ENCODE results near the gene C15orf40.
"Not testable (repeated sequence)": the region's sequence is repeated elsewhere in the genome, so short reads cannot be mapped to it uniquely, and the experiment has no call there.

Gene C15orf40

DNA sequence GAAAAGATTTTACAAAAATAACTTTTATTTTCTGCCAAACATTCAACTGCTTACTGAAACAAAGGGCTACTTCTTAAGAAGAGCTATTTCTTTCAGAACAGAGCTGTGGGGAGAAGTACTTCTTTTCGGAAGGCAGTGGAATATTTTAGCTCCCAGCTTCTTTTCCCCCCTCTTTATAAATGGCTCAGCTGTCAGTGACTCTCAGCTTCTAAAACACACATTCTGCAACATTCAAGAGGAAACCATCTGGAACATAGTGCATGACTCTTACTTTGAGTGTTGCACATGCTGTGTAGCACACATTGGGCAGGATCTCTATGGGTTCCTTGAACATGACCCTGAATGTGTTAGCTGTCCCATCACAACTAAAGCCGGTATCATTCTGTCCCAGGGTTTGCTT, 7.0 kb upstream of the C15orf40 start:
- H3K9me3 ChIP-seq (ENCODE audit: control insufficient read depth in 2 of 2, low read length in 2 of 2), result no peaks in the 10 kb centered on the region
- no peak overlapping the region for H3K4me3 ChIP-seq (ENCODE audit: low read length in 2 of 2)
- no peak overlapping the region for H3K27ac ChIP-seq (ENCODE audit: low read depth in 2 of 2, low read length in 2 of 2)
- H3K9ac ChIP-seq (ENCODE audit: low read depth in 1 of 2, low read length in 2 of 2), result no peak overlapping the region
- no peaks in the 10 kb centered on the region for H3K4me1 ChIP-seq (ENCODE audit: control insufficient read depth in 2 of 2, insufficient read depth in 2 of 2, low read length in 2 of 2)
- H3K36me3 ChIP-seq (ENCODE audit: control insufficient read depth in 2 of 2, insufficient read depth in 2 of 2, low read length in 2 of 2), result peaks cover 21 to 37% of the 10 kb centered on the region in 2 donors
- H3K27me3 ChIP-seq (ENCODE audit: control insufficient read depth in 2 of 2, insufficient read depth in 2 of 2, low read length in 2 of 2), result no peaks in the 10 kb centered on the region

DNA sequence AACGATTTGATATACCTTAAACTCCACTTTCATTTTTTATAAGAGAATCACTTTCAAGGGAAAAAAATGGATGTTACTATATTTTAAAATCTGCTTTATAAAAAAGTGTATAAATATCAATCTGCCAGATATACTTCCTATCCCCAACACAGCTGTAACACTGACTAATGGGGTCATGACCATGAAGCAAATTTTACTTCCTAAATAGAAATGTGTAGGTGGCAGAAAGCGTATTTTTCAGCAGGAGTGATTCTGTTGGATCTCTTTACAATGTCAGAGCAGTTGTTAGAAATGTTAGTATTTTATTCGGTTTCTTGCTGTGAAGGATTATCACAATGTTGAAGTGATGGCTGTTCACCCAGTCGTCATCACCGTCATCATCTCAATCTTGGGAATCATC, 5.5 kb upstream of the C15orf40 start:
- Histone ChIP-seq H3K4me3 (ENCODE audit: low read length in 2 of 2) (no peak overlapping the region), H3K9me3 (ENCODE audit: control insufficient read depth in 2 of 2, low read length in 2 of 2) (no peaks in the 10 kb centered on the region), H3K4me1 (ENCODE audit: control insufficient read depth in 2 of 2, insufficient read depth in 2 of 2, low read length in 2 of 2) (peaks cover 3 to 4% of the 10 kb centered on the region in 2 donors), H3K9ac (ENCODE audit: low read depth in 1 of 2, low read length in 2 of 2) (no peak overlapping the region), H3K27ac (ENCODE audit: low read depth in 2 of 2, low read length in 2 of 2) (no peak overlapping the region), H3K36me3 (ENCODE audit: control insufficient read depth in 2 of 2, insufficient read depth in 2 of 2, low read length in 2 of 2) (peaks cover 21 to 37% of the 10 kb centered on the region in 2 donors), H3K27me3 (ENCODE audit: control insufficient read depth in 2 of 2, insufficient read depth in 2 of 2, low read length in 2 of 2) (no peaks in the 10 kb centered on the region)

DNA sequence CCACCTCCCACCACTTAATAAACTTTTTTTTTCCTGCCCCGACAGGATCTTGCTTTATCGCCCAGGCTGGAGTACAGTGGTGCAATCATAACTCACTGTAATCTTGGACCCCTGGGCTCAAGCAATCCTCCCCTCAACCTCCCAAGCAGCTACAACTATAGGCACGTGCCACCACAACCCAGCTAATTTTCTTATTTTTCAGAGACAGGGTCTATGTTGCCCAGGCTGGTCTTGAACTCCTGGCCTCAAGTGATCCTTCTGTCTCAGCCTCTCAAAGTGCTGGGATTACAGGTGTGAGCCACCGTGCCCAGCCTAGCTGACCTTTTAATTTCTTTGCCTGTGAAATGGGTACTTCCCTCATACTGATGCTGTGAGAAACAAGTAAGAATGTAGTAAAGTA, 3.9 kb upstream of the C15orf40 start:
- Histone ChIP-seq H3K27ac (ENCODE audit: low read depth in 2 of 2, low read length in 2 of 2) (no peak overlapping the region), H3K27me3 (ENCODE audit: control insufficient read depth in 2 of 2, insufficient read depth in 2 of 2, low read length in 2 of 2) (no peaks in the 10 kb centered on the region), H3K9me3 (ENCODE audit: control insufficient read depth in 2 of 2, low read length in 2 of 2) (no peaks in the 10 kb centered on the region), H3K9ac (ENCODE audit: low read depth in 1 of 2, low read length in 2 of 2) (no peak overlapping the region), H3K4me3 (ENCODE audit: low read length in 2 of 2) (no peak overlapping the region), H3K36me3 (ENCODE audit: control insufficient read depth in 2 of 2, insufficient read depth in 2 of 2, low read length in 2 of 2) (peaks cover 21 to 32% of the 10 kb centered on the region in 2 donors), H3K4me1 (ENCODE audit: control insufficient read depth in 2 of 2, insufficient read depth in 2 of 2, low read length in 2 of 2) (peaks cover 11 to 13% of the 10 kb centered on the region in 2 donors)

DNA sequence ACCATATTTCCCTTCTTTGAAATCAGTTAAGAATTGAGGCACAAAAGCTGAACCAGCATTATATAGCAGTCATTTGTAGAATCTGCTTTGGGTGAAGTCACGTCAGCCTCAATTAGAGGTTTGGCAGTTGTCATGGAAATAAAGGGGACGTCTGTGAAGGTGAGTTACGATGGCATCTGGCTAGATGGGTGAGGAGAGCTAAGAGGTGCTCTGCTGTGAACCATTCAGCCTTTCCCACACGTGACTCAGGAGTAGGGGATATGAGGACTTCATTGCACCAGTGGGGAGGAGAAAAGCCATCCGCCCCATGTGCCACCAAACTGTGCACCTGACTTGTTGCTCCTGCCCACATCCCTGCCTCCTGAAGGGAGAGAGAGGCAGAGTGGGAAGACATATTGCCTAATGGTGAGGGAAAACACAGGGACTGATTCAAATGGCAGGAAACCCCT, 2.8 kb upstream of the C15orf40 start:
- H3K27ac ChIP-seq (ENCODE audit: low read depth in 2 of 2, low read length in 2 of 2), result no peak overlapping the region
- H3K4me3 ChIP-seq (ENCODE audit: low read length in 2 of 2), result no peak overlapping the region
- H3K36me3 ChIP-seq (ENCODE audit: control insufficient read depth in 2 of 2, insufficient read depth in 2 of 2, low read length in 2 of 2), result peaks cover 17 to 31% of the 10 kb centered on the region in 2 donors
- no peak overlapping the region for H3K9ac ChIP-seq (ENCODE audit: low read depth in 1 of 2, low read length in 2 of 2)
- peaks cover 15% of the 10 kb centered on the region in 2 donors for H3K4me1 ChIP-seq (ENCODE audit: control insufficient read depth in 2 of 2, insufficient read depth in 2 of 2, low read length in 2 of 2)
- H3K9me3 ChIP-seq (ENCODE audit: control insufficient read depth in 2 of 2, low read length in 2 of 2), result no peaks in the 10 kb centered on the region
- no peaks in the 10 kb centered on the region for H3K27me3 ChIP-seq (ENCODE audit: control insufficient read depth in 2 of 2, insufficient read depth in 2 of 2, low read length in 2 of 2)

DNA sequence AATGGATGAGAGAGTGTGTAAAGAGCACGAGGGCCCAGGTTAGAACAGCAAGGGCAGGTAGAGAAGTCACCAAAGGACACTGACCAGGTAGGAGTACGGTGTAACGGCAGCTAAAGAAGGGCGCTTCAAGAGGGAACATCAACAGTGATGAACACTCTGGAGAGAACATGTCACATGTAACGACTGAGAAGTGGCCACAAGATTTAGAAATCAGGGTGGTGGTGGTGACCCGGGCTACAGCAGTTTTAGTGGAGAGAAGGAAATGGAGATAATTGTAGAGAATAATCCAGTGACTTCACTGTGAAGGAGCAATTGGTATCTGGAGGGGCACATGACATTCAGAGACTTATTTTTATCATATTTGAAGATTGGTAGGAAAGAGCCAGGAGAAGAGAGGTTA, 1.2 kb upstream of the C15orf40 start:
- Histone ChIP-seq H3K9ac (ENCODE audit: low read depth in 1 of 2, low read length in 2 of 2) (peak overlapping the region in 1 of 2 donors; percentile 5), H3K9me3 (ENCODE audit: control insufficient read depth in 2 of 2, low read length in 2 of 2) (no peaks in the 10 kb centered on the region), H3K27ac (ENCODE audit: low read depth in 2 of 2, low read length in 2 of 2) (no peak overlapping the region), H3K36me3 (ENCODE audit: control insufficient read depth in 2 of 2, insufficient read depth in 2 of 2, low read length in 2 of 2) (peaks cover 10 to 25% of the 10 kb centered on the region in 2 donors), H3K4me1 (ENCODE audit: control insufficient read depth in 2 of 2, insufficient read depth in 2 of 2, low read length in 2 of 2) (peaks cover 15% of the 10 kb centered on the region in 2 donors), H3K4me3 (ENCODE audit: low read length in 2 of 2) (peak overlapping the region in 1 of 2 donors; percentile 100), H3K27me3 (ENCODE audit: control insufficient read depth in 2 of 2, insufficient read depth in 2 of 2, low read length in 2 of 2) (no peaks in the 10 kb centered on the region)

DNA sequence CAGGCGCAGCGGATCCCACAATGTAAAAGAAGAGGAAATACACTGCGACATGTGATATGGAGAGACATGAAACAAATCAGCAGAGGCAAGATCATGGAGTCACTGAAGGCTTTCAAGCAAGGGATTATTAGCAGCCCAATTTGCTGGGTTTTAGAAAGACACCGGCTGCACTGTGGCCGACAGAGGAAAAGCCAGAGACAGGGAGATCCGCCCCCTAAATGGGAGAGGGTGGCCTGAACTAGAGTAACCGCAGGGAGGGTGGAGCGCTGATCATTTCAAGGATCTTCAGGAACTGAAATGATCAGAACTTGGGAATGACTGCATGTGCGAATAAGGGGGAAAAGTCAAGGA, 612 bp upstream of the C15orf40 start:
- Histone ChIP-seq H3K9ac (ENCODE audit: low read depth in 1 of 2, low read length in 2 of 2) (peak overlapping the region; percentile 70 to 79), H3K27ac (ENCODE audit: low read depth in 2 of 2, low read length in 2 of 2) (peak overlapping the region; percentile 62 to 83), H3K4me1 (ENCODE audit: control insufficient read depth in 2 of 2, insufficient read depth in 2 of 2, low read length in 2 of 2) (peaks cover 15% of the 10 kb centered on the region in 2 donors), H3K9me3 (ENCODE audit: control insufficient read depth in 2 of 2, low read length in 2 of 2) (no peaks in the 10 kb centered on the region), H3K27me3 (ENCODE audit: control insufficient read depth in 2 of 2, insufficient read depth in 2 of 2, low read length in 2 of 2) (no peaks in the 10 kb centered on the region), H3K36me3 (ENCODE audit: control insufficient read depth in 2 of 2, insufficient read depth in 2 of 2, low read length in 2 of 2) (peaks cover 7 to 24% of the 10 kb centered on the region in 2 donors), H3K4me3 (ENCODE audit: low read length in 2 of 2) (peak overlapping the region; percentile 72 to 100)

DNA sequence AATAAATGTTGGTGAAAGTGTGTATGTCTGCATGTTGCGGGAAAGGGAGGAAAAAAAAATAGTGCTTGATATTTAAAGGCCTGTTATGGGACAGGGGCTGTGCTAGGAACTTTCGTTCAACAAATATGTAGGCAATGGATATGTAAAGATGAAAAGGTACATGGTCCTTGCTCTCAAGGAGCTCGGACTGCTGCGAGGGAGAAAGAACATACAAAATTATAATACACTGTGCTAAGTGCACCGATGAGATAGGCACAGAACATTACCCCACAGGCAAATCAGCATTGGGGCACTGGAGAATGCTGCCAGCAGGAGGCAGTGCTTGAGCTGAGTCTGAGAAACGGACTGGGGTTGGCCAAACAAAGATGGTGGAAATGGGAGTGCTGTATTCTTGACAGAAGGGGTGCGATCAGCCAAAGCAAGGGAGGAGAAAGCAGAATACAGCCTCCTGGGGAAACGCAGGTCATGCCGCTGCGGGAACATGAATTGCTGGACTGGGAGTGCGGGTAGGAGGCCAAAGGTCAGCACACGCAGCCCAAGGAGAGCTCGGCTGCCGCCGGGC, 649 bp downstream of the C15orf40 start:
- Histone ChIP-seq H3K27ac (ENCODE audit: low read depth in 2 of 2, low read length in 2 of 2) (peak overlapping the region; percentile 75 to 83), H3K36me3 (ENCODE audit: control insufficient read depth in 2 of 2, insufficient read depth in 2 of 2, low read length in 2 of 2) (peaks cover 12 to 22% of the 10 kb centered on the region in 2 donors), H3K4me1 (ENCODE audit: control insufficient read depth in 2 of 2, insufficient read depth in 2 of 2, low read length in 2 of 2) (peaks cover 15% of the 10 kb centered on the region in 2 donors), H3K9me3 (ENCODE audit: control insufficient read depth in 2 of 2, low read length in 2 of 2) (no peaks in the 10 kb centered on the region), H3K4me3 (ENCODE audit: low read length in 2 of 2) (peak overlapping the region; percentile 72 to 100), H3K27me3 (ENCODE audit: control insufficient read depth in 2 of 2, insufficient read depth in 2 of 2, low read length in 2 of 2) (no peaks in the 10 kb centered on the region), H3K9ac (ENCODE audit: low read depth in 1 of 2, low read length in 2 of 2) (peak overlapping the region; percentile 77 to 79)

DNA sequence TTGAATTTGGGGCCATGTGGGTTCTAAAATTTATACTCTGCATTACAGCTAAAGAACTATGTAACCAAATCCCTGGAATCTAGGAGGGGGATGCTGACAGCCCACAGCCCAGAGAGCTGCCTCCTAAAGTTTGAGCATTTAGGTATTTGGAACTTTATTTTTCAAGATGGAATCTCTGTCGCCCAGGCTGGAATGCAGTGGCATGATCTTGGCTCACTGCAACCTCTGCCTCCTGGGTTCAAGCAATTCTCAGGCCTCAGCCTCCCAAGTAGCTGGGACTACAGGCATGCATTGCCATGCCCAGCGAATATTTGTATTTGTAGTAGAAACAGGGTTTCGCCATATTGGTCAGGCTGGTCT, 10.8 kb downstream of the C15orf40 start:
- H3K36me3 ChIP-seq (ENCODE audit: control insufficient read depth in 2 of 2, insufficient read depth in 2 of 2, low read length in 2 of 2); H3K27ac ChIP-seq (ENCODE audit: low read depth in 2 of 2, low read length in 2 of 2); H3K9me3 ChIP-seq (ENCODE audit: control insufficient read depth in 2 of 2, low read length in 2 of 2); H3K4me3 ChIP-seq (ENCODE audit: low read length in 2 of 2); H3K9ac ChIP-seq (ENCODE audit: low read depth in 1 of 2, low read length in 2 of 2); H3K4me1 ChIP-seq (ENCODE audit: control insufficient read depth in 2 of 2, insufficient read depth in 2 of 2, low read length in 2 of 2); H3K27me3 ChIP-seq (ENCODE audit: control insufficient read depth in 2 of 2, insufficient read depth in 2 of 2, low read length in 2 of 2): not testable (repeated sequence)

DNA sequence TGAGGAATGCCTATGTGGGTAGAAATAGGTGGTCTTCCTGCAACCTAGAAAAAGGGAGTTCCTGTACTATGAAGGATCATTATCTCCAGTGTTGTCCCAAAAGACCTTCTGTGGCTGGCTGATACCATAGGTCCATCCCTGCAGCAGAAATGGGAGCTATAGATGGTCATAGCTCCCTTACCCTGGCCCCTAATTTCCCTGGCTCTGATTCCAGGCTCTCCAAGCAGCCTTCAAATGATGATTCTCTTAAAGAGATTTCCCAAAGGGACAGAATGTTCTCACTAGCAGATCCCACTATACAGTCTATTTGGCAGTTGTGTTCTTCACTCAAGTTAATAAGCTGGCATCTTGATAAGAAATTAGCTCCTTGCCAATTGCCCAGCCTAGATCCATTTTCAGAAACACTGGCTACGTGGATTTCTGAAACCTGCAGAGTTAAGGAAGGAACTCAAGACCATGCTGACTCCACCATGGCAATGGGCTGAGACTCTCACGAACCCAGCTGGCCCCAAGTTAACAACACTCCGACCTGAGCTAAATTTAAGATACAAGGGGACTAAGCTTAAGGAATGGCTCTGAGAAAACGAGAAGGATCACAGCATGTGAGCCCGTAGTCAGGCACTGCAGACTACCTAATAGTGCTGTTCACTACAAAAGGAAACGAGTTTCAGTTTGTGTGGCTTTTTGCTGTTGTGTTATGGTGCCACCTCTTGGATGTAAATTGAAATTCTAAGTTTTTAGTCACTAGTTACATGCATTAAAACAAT, 11.4 kb downstream of the C15orf40 start:
- Histone ChIP-seq H3K9ac (ENCODE audit: low read depth in 1 of 2, low read length in 2 of 2) (peak overlapping the region; percentile 27 to 44), H3K9me3 (ENCODE audit: control insufficient read depth in 2 of 2, low read length in 2 of 2) (no peaks in the 10 kb centered on the region), H3K4me3 (ENCODE audit: low read length in 2 of 2) (peak overlapping the region; percentile 41 to 49), H3K36me3 (ENCODE audit: control insufficient read depth in 2 of 2, insufficient read depth in 2 of 2, low read length in 2 of 2) (peaks cover 0 to 5% of the 10 kb centered on the region in 2 donors), H3K27ac (ENCODE audit: low read depth in 2 of 2, low read length in 2 of 2) (no peak overlapping the region), H3K27me3 (ENCODE audit: control insufficient read depth in 2 of 2, insufficient read depth in 2 of 2, low read length in 2 of 2) (no peaks in the 10 kb centered on the region), H3K4me1 (ENCODE audit: control insufficient read depth in 2 of 2, insufficient read depth in 2 of 2, low read length in 2 of 2) (peaks cover 2 to 4% of the 10 kb centered on the region in 2 donors)

DNA sequence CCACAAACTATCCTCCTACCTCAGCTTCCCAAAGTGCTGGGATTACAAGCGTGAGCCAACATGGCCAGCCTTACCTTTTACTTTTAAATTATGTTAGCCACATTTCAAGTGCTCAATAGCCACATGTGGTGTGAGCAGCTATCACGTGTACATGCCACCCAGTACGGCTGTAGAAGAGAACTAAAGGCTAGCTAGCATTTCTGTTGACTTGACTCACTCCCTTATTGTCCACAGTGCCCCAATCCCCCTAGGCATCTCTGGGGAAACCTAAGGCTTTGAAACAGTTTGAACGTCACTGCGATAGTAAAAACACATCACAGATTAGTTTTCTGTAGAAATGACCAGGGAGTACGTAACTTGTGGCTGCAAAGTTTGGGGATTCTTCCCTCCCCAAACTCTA, 12.0 kb downstream of the C15orf40 start:
- no peak overlapping the region for H3K27ac ChIP-seq (ENCODE audit: low read depth in 2 of 2, low read length in 2 of 2)

More for the DNA sequence above, 12.0 kb downstream of the C15orf40 start:
- Histone ChIP-seq H3K36me3 (ENCODE audit: control insufficient read depth in 2 of 2, insufficient read depth in 2 of 2, low read length in 2 of 2) (no peaks in the 10 kb centered on the region), H3K9ac (ENCODE audit: low read depth in 1 of 2, low read length in 2 of 2) (no peak overlapping the region), H3K4me1 (ENCODE audit: control insufficient read depth in 2 of 2, insufficient read depth in 2 of 2, low read length in 2 of 2) (peaks cover 2 to 4% of the 10 kb centered on the region in 2 donors), H3K27me3 (ENCODE audit: control insufficient read depth in 2 of 2, insufficient read depth in 2 of 2, low read length in 2 of 2) (no peaks in the 10 kb centered on the region), H3K4me3 (ENCODE audit: low read length in 2 of 2) (no peak overlapping the region), H3K9me3 (ENCODE audit: control insufficient read depth in 2 of 2, low read length in 2 of 2) (no peaks in the 10 kb centered on the region)

All from mucosa of rectum (tissue), 2 donors.